Erythroblast (primary cell): ENCODE data around the gene INPP4A.

Experiments
- GATA1 ChIP-seq: IDR thresholded peaks from 2 replicates; pipeline ENCODE4 v1.6.1; 2011; ENCODE audit warnings: low read depth, mild to moderate bottlenecking, control low read depth, low read length, moderate library complexity
- POLR2A ChIP-seq: IDR thresholded peaks from 2 replicates; pipeline ENCODE4 v1.6.1; 2011; ENCODE audit warnings: mild to moderate bottlenecking, low read length

GRCh38 chr2:98521266-98521665 is 76.6 kb downstream of the INPP4A start:
- no peak for TF ChIP-seq POLR2A
- no peak for TF ChIP-seq GATA1
